ENCODE results near the gene OR11G2.
"Not testable (repeated sequence)": the region's sequence is repeated elsewhere in the genome, so short reads cannot be mapped to it uniquely, and the experiment has no call there.

The OR11G2 gene

GRCh38 chr14:20190596-20190995, at the start of gene OR11G2:
Gene OR11G2 (plus strand): TSS chr14:20190896. CDS start chr14:20197438, 6,542 bp downstream.
- no peak for DNase-seq
- TF ChIP-seq GATA1 (IDR thresholded peaks at IDR 0.05; ENCODE audit: low read depth, low read length) (no peak), POLR2A (IDR thresholded peaks at IDR 0.05; ENCODE audit: low read length) (no peak)

GRCh38 chr14:20143911-20144310, 46.8 kb upstream of the OR11G2 start:
- no peak for TF ChIP-seq GATA1 (IDR thresholded peaks at IDR 0.05; ENCODE audit: low read depth, low read length)
- no peak for TF ChIP-seq POLR2A (IDR thresholded peaks at IDR 0.05; ENCODE audit: low read length)
- peak; percentile 5 to 17 for DNase-seq

GRCh38 chr14:20144820-20145219, 45.9 kb upstream of the OR11G2 start:
- DNase-seq, result no peak
- TF ChIP-seq POLR2A (IDR thresholded peaks at IDR 0.05; ENCODE audit: low read length) (no peak), GATA1 (IDR thresholded peaks at IDR 0.05; ENCODE audit: low read depth, low read length) (no peak)

- DNase-seq, result no peak
- TF ChIP-seq POLR2A (IDR thresholded peaks at IDR 0.05; ENCODE audit: low read length) (no peak), GATA1 (IDR thresholded peaks at IDR 0.05; ENCODE audit: low read depth, low read length) (no peak)
These were observed 26.2 kb upstream of the OR11G2 start for GRCh38 chr14:20164462-20164861.

GRCh38 chr14:20167091-20167490, 23.6 kb upstream of the OR11G2 start:
- no peak for TF ChIP-seq GATA1 (IDR thresholded peaks at IDR 0.05; ENCODE audit: low read depth, low read length)
- TF ChIP-seq POLR2A (IDR thresholded peaks at IDR 0.05; ENCODE audit: low read length), result no peak
- DNase-seq, result no peak

- DNase-seq, result peak in 1 of 2 experiments; percentile 11
These were observed 20.8 kb upstream of the OR11G2 start for GRCh38 chr14:20169852-20170251.

GRCh38 chr14:20174205-20174604, 16.5 kb upstream of the OR11G2 start:
- DNase-seq, result not testable (repeated sequence)

GRCh38 chr14:20176330-20176729, 14.4 kb upstream of the OR11G2 start:
- DNase-seq, result no peak
- TF ChIP-seq POLR2A (IDR thresholded peaks at IDR 0.05; ENCODE audit: low read length) (no peak), GATA1 (IDR thresholded peaks at IDR 0.05; ENCODE audit: low read depth, low read length) (no peak)

- DNase-seq, result peak; percentile 64 to 88
- TF ChIP-seq GATA1 (IDR thresholded peaks at IDR 0.05; ENCODE audit: low read depth, low read length), result peak; percentile 53
- TF ChIP-seq POLR2A (IDR thresholded peaks at IDR 0.05; ENCODE audit: low read length), result no peak
These were observed 13.2 kb upstream of the OR11G2 start for GRCh38 chr14:20177433-20177974.

GRCh38 chr14:20179218-20179617, 11.5 kb upstream of the OR11G2 start:
- DNase-seq, result no peak
- no peak for TF ChIP-seq GATA1 (IDR thresholded peaks at IDR 0.05; ENCODE audit: low read depth, low read length)
- no peak for TF ChIP-seq POLR2A (IDR thresholded peaks at IDR 0.05; ENCODE audit: low read length)

GRCh38 chr14:20179880-20180279, 10.8 kb upstream of the OR11G2 start:
- DNase-seq, result no peak
- no peak for TF ChIP-seq POLR2A (IDR thresholded peaks at IDR 0.05; ENCODE audit: low read length)
- no peak for TF ChIP-seq GATA1 (IDR thresholded peaks at IDR 0.05; ENCODE audit: low read depth, low read length)

GRCh38 chr14:20180486-20180885, 10.2 kb upstream of the OR11G2 start:
- TF ChIP-seq POLR2A (IDR thresholded peaks at IDR 0.05; ENCODE audit: low read length), result no peak
- TF ChIP-seq GATA1 (IDR thresholded peaks at IDR 0.05; ENCODE audit: low read depth, low read length), result no peak
- DNase-seq, result no peak

- no peak for TF ChIP-seq GATA1 (IDR thresholded peaks at IDR 0.05; ENCODE audit: low read depth, low read length)
- TF ChIP-seq POLR2A (IDR thresholded peaks at IDR 0.05; ENCODE audit: low read length), result no peak
- no peak for DNase-seq
These were observed 6.5 kb upstream of the OR11G2 start for GRCh38 chr14:20184181-20184580.

GRCh38 chr14:20191396-20191795, 700 bp downstream of the OR11G2 start:
- TF ChIP-seq POLR2A (IDR thresholded peaks at IDR 0.05; ENCODE audit: low read length) (no peak), GATA1 (IDR thresholded peaks at IDR 0.05; ENCODE audit: low read depth, low read length) (no peak)
- no peak for DNase-seq

- TF ChIP-seq POLR2A (IDR thresholded peaks at IDR 0.05; ENCODE audit: low read length) (no peak), GATA1 (IDR thresholded peaks at IDR 0.05; ENCODE audit: low read depth, low read length) (no peak)
- DNase-seq, result no peak
These were observed 3.4 kb downstream of the OR11G2 start for GRCh38 chr14:20194101-20194500.

- DNase-seq, result not testable (repeated sequence)
These were observed 4.5 kb downstream of the OR11G2 start for GRCh38 chr14:20195170-20195569.

Data from erythroblast (primary cell).